Adrenal gland (tissue), 12 donors: ENCODE results near the gene PTPRE. TPM values are rescaled to one million over a fixed set of nuclear protein-coding genes. Genes with fewer than 3 reads are reported as not detected.

Experiments
- DNase-seq, 7 donors: peaks; one replicate each; pipeline ENCODE4 v3.0.0-alpha.2; 2019 to 2020
- H3K27ac ChIP-seq, 5 donors: fragments of 200-600 bp; sonication (generic) in 4 of 5; 1 replicate in 3 of 5; 2 replicates in 2 of 5; pipeline versions ENCODE4 v1.5.1 to v1.8.0; 2016 to 2020; ENCODE audit warnings: mild to moderate bottlenecking in 1 of 5
- H3K27me3 ChIP-seq: fragments of 200-600 bp; 2 replicates; pipeline ENCODE4 v1.8.0; 2021
- H3K36me3 ChIP-seq, 2 donors: fragments of 200-600 bp; replicated peaks in 1 of 2; 1 replicate in 1 of 2; 2 replicates in 1 of 2; pipeline versions ENCODE4 v1.5.1 to v1.8.0; 2018 to 2022
- H3K4me1 ChIP-seq, 2 donors: fragments of 200-600 bp; replicated peaks in 1 of 2; 1 replicate in 1 of 2; 2 replicates in 1 of 2; pipeline versions ENCODE4 v1.5.1 to v1.8.0; 2018 to 2021
- H3K4me3 ChIP-seq, 4 donors: fragments of 200-600 bp; sonication (generic) in 3 of 4; one replicate each; pipeline ENCODE4 v1.5.1; 2016 to 2018
- H3K9me3 ChIP-seq, 3 donors: fragments of 200-600 bp; sonication (generic) in 1 of 3; replicated peaks in 1 of 3; 1 replicate in 2 of 3; 2 replicates in 1 of 3; pipeline versions ENCODE4 v1.5.1 to v1.8.0; 2016 to 2021
- POLR2A ChIP-seq, 2 donors: fragments of 450-650 bp; IDR thresholded peaks; one replicate each; pipeline ENCODE4 v1.6.1; 2017; ENCODE audit warnings: antibody characterized with exemption in 2 of 2, mild to moderate bottlenecking in 2 of 2, moderate library complexity in 1 of 2
- WGBS, 4 donors: extraction: QIAGEN DNeasy Blood & Tissue Kit in 2 of 4; methylation state at CpG; one replicate each; pipeline versions ENCODE4 v1.1.5 to v1.1.7; 2013 to 2017; 5-methylcytosine and 5-hydroxymethylcytosine counted together
- intact Hi-C, 2 donors: fragments of 100-400 bp; cut with DNase I; formaldehyde crosslinking; loops; one replicate each; pipeline versions ENCODE4 v1.14.1 to v1.15.0; 2022 to 2023
- polyA plus RNA-seq, 3 donors: library from polyadenylated mRNA; stranded (reverse); fragments of 200-250 nt in 2 of 3; fragments of 350-450 nt in 1 of 3; fragmentation: Illumina TruSeq in 1 of 3; extraction: RNeasy Lipid Tissue Mini Kit (QIAGEN cat#74804) in 1 of 3; gene quantifications; one replicate each; pipeline ENCODE4 v1.2.3, GENCODE V29; 2013 to 2014
- total RNA-seq, 9 donors: library from RNA; depleted of rRNA in 4 of 9; stranded (reverse); fragments of >200 nt in 4 of 9; fragments of 120-200 nt in 1 of 9; fragmentation: NEBNext Ultra II Directional in 1 of 9; extraction: Animal tissue kit (Norgen Biotek cat#: 25700) in 1 of 9; gene quantifications; one replicate each; pipeline versions ENCODE4 v1.1.0 to v1.2.4, GENCODE V29; 2013 to 2023
- TF ChIP-seq, protein P1 (sequence below), 6 experiments: fragments of 450-650 bp in 4 of 6; fragments of 200-600 bp in 2 of 6; sonication (generic) in 1 of 6; IDR thresholded peaks; 1 replicate in 5 of 6; 2 replicates in 1 of 6; pipeline versions ENCODE4 v1.5.1 to v1.8.0; 2016 to 2021; ENCODE audit warnings: antibody characterized with exemption in 6 of 6, mild to moderate bottlenecking in 2 of 6, moderate library complexity in 1 of 6
- donor health status: healthy with polysubstance abuse.
- donor health status: Bipolar disorder and iron deficiency.
- donor health status: DM: yes; HTN: yes; CAD: no.
- donor health status: DM: no; HTN: no; CAD: no.
- donor health status: DM: no; HTN: no; CAD: no.
- donor health status: DM: yes; HTN: yes; CAD: no.

Gene PTPRE
- total and polyA plus RNA-seq, 12 donors = 7.6 to 52.8 (median 41.0) TPM

DNA sequence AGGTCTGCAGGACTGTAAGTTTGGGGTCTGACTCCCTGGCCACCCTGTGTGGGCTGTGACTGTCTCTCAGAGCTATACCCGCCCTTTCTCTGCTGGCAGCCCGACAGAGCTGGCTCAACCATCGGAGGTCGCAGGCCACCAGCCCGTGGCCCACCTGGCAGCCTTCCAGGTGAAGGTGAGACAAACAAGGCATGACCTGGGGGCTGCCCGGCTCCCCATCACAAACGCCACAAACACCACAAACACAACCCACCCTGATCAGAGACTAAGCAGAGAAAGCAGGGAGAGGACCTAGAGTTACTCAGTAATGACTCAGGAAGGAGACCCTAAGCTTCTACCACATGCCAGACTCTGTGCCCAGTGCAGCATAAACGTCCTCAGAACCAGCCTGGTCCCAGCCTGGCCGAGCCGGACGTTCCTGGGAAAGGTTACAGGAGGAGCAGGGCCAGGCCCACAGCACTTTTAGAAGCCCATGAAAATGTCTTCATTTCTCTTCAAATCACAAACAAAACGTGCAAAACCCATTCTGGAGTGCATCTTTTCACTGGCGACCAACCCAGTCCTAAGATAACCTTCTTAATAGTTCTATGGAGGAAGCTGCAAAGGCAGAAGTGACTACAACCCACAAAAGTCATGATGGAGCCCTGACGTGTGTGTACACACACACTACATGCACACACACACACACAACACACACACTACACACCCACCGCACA, 152.5 kb downstream of the PTPRE start:
- peak in 2 of 7 donors; percentile 9 to 23 for DNase-seq
- WGBS, 4 donors = 79 to 81% (median 79%) methylated on average over 11 to 15 of the region's 15 CpGs
- Histone ChIP-seq H3K27me3 (no peaks in the 10 kb centered on the region), H3K36me3 (peaks cover 0 to 28% of the 10 kb centered on the region in 2 donors), H3K9me3 (no peaks in the 10 kb centered on the region), H3K4me1 (peaks cover 10 to 23% of the 10 kb centered on the region in 2 donors), H3K4me3 (no peak overlapping the region), H3K27ac (peak overlapping the region in 1 of 5 donors; percentile 29)
- intact Hi-C loops = no loop called here
- TF ChIP-seq, protein P1, sequence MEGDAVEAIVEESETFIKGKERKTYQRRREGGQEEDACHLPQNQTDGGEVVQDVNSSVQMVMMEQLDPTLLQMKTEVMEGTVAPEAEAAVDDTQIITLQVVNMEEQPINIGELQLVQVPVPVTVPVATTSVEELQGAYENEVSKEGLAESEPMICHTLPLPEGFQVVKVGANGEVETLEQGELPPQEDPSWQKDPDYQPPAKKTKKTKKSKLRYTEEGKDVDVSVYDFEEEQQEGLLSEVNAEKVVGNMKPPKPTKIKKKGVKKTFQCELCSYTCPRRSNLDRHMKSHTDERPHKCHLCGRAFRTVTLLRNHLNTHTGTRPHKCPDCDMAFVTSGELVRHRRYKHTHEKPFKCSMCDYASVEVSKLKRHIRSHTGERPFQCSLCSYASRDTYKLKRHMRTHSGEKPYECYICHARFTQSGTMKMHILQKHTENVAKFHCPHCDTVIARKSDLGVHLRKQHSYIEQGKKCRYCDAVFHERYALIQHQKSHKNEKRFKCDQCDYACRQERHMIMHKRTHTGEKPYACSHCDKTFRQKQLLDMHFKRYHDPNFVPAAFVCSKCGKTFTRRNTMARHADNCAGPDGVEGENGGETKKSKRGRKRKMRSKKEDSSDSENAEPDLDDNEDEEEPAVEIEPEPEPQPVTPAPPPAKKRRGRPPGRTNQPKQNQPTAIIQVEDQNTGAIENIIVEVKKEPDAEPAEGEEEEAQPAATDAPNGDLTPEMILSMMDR (IDR thresholded peaks at IDR 0.05) = no peak
- TF ChIP-seq POLR2A (IDR thresholded peaks at IDR 0.05) = no peak

DNA sequence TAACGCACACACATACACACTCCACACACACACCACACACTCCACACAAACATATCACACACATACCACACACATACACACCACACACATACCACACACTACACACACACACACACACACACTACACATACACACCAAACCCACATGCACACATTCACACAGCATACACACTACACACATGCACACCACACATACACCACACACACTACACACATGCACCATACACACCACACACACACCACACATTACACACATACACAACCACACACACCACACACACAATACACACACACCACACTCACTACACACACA, 153.0 kb downstream of the PTPRE start:
- H3K4me3 ChIP-seq = no peak overlapping the region
- WGBS, 4 donors = 0 to 95% (median 90%) methylated on average over 1 of the region's 1 CpG
- peaks cover 0 to 26% of the 10 kb centered on the region in 2 donors for H3K36me3 ChIP-seq
- no peak for DNase-seq
- H3K27ac ChIP-seq = peak overlapping the region in 1 of 5 donors; percentile 29
- H3K9me3 ChIP-seq = no peaks in the 10 kb centered on the region
- peaks cover 10 to 28% of the 10 kb centered on the region in 2 donors for H3K4me1 ChIP-seq
- no peaks in the 10 kb centered on the region for H3K27me3 ChIP-seq
- intact Hi-C loops = no loop called here
- TF ChIP-seq POLR2A (IDR thresholded peaks at IDR 0.05) = no peak
- TF ChIP-seq, protein P1 (IDR thresholded peaks at IDR 0.05) = no peak

DNA sequence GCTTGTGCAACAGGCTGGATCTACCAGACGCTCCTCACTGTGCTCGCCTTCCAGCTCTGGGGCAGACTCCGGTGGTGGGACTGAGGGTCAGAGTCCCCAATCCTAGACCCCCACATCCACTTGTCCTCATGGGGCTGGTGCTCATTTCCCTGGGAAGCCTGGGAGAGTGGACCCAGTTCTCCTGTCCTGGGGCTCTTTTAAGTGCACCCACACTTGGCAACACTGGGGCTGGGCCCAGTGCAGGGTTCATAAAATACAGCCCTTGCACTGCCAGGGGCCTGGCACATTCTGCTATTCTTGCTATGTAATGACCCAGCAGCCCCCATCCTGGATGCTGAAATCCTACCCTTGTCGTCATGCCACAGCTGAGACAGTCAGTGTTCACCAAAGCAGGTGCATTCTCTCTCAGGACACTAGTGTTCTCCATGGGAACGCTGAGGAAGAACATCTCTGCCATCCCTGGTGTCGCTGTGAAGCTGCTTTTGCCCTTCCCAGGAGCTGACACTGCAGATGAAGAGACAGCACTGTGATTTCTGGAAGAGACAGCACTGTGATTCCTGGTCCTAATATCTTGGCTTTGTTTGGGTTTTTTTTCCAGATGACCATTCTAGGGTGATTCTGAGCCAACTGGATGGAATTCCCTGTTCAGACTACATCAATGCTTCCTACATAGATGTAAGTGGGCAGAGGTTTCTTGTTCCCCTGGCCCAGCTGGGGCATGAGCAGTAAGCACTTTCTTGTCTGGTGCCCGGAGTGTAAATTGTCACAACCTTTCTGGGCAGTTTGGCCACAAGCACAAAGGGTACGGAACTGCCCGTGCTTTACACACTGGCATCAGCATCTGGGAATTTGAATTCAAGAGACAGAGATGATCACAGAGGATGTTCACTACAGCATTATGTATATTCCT, 153.7 kb downstream of the PTPRE start:
- no peaks in the 10 kb centered on the region for H3K9me3 ChIP-seq
- peaks cover 0 to 20% of the 10 kb centered on the region in 2 donors for H3K36me3 ChIP-seq
- peaks cover 10 to 31% of the 10 kb centered on the region in 2 donors for H3K4me1 ChIP-seq
- intact Hi-C loops = no loop called here
- DNase-seq = peak in 3 of 7 donors; percentile 0 to 9 (median 4)
- H3K27me3 ChIP-seq = no peaks in the 10 kb centered on the region
- peak overlapping the region in 1 of 5 donors; percentile 29 for H3K27ac ChIP-seq
- TF ChIP-seq, protein P1 (IDR thresholded peaks at IDR 0.05) = no peak
- no peak for TF ChIP-seq POLR2A (IDR thresholded peaks at IDR 0.05)
- H3K4me3 ChIP-seq = no peak overlapping the region
- WGBS, 4 donors = 90 to 96% (median 93%) methylated on average over 6 to 9 of the region's 9 CpGs
